ENCODE data around the gene RASD1. TPM values are rescaled to one million over a fixed set of nuclear protein-coding genes. Genes with fewer than 3 reads are reported as not detected.

RASD1 gene
- polyA plus RNA-seq, 2 of the 4 experiments (the other 2 are of a cell fraction), result 0.92 to 1.4 TPM

DNA sequence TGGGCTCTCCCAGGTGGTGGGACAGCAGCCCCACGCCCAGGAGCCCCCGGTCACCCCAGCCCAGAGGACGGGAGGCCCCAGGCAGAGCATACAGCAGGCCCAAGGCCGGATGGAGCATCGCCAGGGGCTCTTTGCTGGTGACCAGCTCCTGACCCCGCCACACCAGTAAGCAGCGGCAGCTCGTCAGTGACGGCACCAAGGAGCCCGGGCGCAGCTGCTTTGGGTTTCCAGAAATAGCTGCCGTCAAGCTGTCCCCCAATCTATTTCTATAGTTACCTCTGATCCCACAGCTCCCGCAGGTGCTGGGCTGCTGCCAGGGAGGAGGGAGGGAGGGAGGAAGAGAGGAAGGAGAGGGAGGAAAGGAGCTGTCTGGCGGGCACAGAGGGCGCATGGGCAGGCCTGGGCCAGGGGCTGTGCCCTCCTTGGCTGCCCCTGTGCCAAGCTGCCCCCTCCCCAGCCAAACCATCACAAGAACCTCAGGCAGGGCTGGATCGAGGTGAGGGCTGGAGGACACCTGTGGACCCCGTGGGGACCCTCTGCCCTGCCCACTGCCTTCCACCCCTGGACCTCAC lies 10.8 kb upstream of the RASD1 start:
- no peak for TF ChIP-seq PHF8 (IDR thresholded peaks at IDR 0.05; ENCODE audit: borderline replicate concordance, low read depth)
- no peak for TF ChIP-seq EP300 (IDR thresholded peaks at IDR 0.05)
- TF ChIP-seq, protein P1, sequence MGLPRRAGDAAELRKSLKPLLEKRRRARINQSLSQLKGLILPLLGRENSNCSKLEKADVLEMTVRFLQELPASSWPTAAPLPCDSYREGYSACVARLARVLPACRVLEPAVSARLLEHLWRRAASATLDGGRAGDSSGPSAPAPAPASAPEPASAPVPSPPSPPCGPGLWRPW (IDR thresholded peaks at IDR 0.05), result no peak
- TF ChIP-seq, protein P2, sequence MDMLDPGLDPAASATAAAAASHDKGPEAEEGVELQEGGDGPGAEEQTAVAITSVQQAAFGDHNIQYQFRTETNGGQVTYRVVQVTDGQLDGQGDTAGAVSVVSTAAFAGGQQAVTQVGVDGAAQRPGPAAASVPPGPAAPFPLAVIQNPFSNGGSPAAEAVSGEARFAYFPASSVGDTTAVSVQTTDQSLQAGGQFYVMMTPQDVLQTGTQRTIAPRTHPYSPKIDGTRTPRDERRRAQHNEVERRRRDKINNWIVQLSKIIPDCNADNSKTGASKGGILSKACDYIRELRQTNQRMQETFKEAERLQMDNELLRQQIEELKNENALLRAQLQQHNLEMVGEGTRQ (IDR thresholded peaks at IDR 0.05), result no peak
- no peak for TF ChIP-seq BHLHE40 (IDR thresholded peaks at IDR 0.05; ENCODE audit: low read depth, low read length)
- no peak for TF ChIP-seq MAZ (IDR thresholded peaks at IDR 0.05; ENCODE audit: borderline replicate concordance, low read depth, low read length)
- Histone ChIP-seq H3K9me3 (no peaks in the 10 kb centered on the region), H3K4me1 (peaks cover 12% of the 10 kb centered on the region), H3K27ac (no peak overlapping the region), H3K4me3 (no peak overlapping the region), H3K4me2 (no peak overlapping the region)
- DNase-seq (ENCODE audit: low read depth in 1 of 2, low spot score in 1 of 2), result no peak
- CTCF ChIA-PET, result interaction anchor here (1.0 to 5.4 kb wide), 5 partner anchors 10 to 152 kb away, joined by 3 to 42 read pairs (median 19); partner anchors contain the start of gene RASD1
- no peak for ATAC-seq
- FAIRE-seq, result no peak
- POLR2A ChIA-PET, result interaction anchor here (1.5 to 1.6 kb wide), 2 partner anchors 11 to 85 kb away, joined by 4 to 7 read pairs; partner anchors contain the start of genes PEMT and RASD1
- 73% methylated on average over 15 of the region's 17 CpGs for WGBS (ENCODE audit: missing lambda C conversion rate)

DNA sequence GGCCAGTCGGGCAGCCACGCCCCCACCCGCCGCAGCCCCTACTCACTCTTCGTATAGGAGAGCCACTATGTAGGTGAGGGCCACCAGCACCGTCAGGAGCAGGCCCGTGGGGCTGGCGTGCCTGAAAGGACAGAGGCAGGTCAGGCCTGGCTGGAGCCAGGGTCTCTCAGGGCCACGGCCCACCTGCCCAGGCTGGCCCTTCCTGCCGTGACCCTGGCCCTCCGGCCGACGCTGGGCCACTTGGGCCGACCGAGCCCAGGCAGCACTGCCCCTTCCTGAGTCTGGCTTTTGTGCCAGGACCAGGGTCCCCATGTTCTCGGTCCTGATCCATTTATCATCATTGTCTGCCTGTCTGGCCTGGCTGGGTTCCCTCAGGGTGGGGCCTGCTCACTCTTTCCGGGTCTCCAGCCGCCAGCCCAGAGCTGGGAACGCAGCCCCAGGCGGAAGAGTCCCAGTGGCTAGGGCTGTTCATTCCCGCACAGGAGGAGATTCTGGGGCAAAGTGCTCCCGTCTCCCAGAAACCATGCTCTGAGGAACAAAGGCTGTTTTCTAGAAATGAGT lies 10.1 kb upstream of the RASD1 start:
- POLR2A ChIA-PET, result interaction anchor here (1.5 to 1.6 kb wide), 2 partner anchors 10 to 85 kb away, joined by 4 to 7 read pairs; partner anchors contain the start of genes PEMT and RASD1
- no peak for TF ChIP-seq NR3C1 (IDR thresholded peaks at IDR 0.05)
- TF ChIP-seq HOXB5 (CRISPR knock-in tag; IDR thresholded peaks at IDR 0.05), result no peak
- no peak for TF ChIP-seq MAZ (IDR thresholded peaks at IDR 0.05; ENCODE audit: borderline replicate concordance, low read depth, low read length)
- no peak for TF ChIP-seq JUNB (IDR thresholded peaks at IDR 0.05)
- TF ChIP-seq ZSCAN20 (CRISPR knock-in tag; IDR thresholded peaks at IDR 0.05), result no peak
- TF ChIP-seq GATA3 (IDR thresholded peaks at IDR 0.05; ENCODE audit: borderline replicate concordance), result no peak
- no peak for TF ChIP-seq ESRRA (IDR thresholded peaks at IDR 0.05; ENCODE audit: borderline replicate concordance, low read length)
- no peak for TF ChIP-seq KDM1A (IDR thresholded peaks at IDR 0.05; ENCODE audit: low read depth)
- TF ChIP-seq SMC3 (IDR thresholded peaks at IDR 0.05), result no peak
- TF ChIP-seq TFCP2L1 (CRISPR knock-in tag; IDR thresholded peaks at IDR 0.05), result no peak
- TF ChIP-seq RARB (CRISPR knock-in tag; IDR thresholded peaks at IDR 0.05), result no peak
- TF ChIP-seq, protein P3, sequence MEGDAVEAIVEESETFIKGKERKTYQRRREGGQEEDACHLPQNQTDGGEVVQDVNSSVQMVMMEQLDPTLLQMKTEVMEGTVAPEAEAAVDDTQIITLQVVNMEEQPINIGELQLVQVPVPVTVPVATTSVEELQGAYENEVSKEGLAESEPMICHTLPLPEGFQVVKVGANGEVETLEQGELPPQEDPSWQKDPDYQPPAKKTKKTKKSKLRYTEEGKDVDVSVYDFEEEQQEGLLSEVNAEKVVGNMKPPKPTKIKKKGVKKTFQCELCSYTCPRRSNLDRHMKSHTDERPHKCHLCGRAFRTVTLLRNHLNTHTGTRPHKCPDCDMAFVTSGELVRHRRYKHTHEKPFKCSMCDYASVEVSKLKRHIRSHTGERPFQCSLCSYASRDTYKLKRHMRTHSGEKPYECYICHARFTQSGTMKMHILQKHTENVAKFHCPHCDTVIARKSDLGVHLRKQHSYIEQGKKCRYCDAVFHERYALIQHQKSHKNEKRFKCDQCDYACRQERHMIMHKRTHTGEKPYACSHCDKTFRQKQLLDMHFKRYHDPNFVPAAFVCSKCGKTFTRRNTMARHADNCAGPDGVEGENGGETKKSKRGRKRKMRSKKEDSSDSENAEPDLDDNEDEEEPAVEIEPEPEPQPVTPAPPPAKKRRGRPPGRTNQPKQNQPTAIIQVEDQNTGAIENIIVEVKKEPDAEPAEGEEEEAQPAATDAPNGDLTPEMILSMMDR (IDR thresholded peaks at IDR 0.05), result no peak
- no peak for TF ChIP-seq CBX8 (IDR thresholded peaks at IDR 0.05)
- no peak for TF ChIP-seq RNF2 (IDR thresholded peaks at IDR 0.05; ENCODE audit: borderline replicate concordance, low read depth)
- TF ChIP-seq, protein P4, sequence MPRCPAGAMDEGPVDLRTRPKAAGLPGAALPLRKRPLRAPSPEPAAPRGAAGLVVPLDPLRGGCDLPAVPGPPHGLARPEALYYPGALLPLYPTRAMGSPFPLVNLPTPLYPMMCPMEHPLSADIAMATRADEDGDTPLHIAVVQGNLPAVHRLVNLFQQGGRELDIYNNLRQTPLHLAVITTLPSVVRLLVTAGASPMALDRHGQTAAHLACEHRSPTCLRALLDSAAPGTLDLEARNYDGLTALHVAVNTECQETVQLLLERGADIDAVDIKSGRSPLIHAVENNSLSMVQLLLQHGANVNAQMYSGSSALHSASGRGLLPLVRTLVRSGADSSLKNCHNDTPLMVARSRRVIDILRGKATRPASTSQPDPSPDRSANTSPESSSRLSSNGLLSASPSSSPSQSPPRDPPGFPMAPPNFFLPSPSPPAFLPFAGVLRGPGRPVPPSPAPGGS (IDR thresholded peaks at IDR 0.05), result no peak
- TF ChIP-seq, protein P5, sequence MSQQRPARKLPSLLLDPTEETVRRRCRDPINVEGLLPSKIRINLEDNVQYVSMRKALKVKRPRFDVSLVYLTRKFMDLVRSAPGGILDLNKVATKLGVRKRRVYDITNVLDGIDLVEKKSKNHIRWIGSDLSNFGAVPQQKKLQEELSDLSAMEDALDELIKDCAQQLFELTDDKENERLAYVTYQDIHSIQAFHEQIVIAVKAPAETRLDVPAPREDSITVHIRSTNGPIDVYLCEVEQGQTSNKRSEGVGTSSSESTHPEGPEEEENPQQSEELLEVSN (IDR thresholded peaks at IDR 0.05; ENCODE audit: borderline replicate concordance, low read depth), result no peak
- FAIRE-seq, result no peak
- WGBS (ENCODE audit: missing lambda C conversion rate), result 91% methylated on average over 21 of the region's 22 CpGs
- no peak for DNase-seq (ENCODE audit: low read depth in 1 of 2, low spot score in 1 of 2)
- no peak for ATAC-seq
- H3K27ac ChIP-seq, result peak overlapping the region in 1 of 2 experiments; percentile 2; a peak in 1 of 6 replicates
- no peak overlapping the region for H3K4me2 ChIP-seq
- H3K9me3 ChIP-seq, result no peaks in the 10 kb centered on the region
- no peak overlapping the region for H3K4me3 ChIP-seq
- peaks cover 4% of the 10 kb centered on the region for H3K4me1 ChIP-seq
- CTCF ChIA-PET, result interaction anchor here (1.0 to 5.4 kb wide), 4 partner anchors 9 to 152 kb away, joined by 3 to 42 read pairs (median 26); partner anchors contain the start of gene RASD1

All from A549 (cell line).